Measurements from ENCODE around the gene ITIH3.
"Not testable (repeated sequence)": the region's sequence is repeated elsewhere in the genome, so short reads cannot be mapped to it uniquely, and the experiment has no call there.

ITIH3 gene, protein sequence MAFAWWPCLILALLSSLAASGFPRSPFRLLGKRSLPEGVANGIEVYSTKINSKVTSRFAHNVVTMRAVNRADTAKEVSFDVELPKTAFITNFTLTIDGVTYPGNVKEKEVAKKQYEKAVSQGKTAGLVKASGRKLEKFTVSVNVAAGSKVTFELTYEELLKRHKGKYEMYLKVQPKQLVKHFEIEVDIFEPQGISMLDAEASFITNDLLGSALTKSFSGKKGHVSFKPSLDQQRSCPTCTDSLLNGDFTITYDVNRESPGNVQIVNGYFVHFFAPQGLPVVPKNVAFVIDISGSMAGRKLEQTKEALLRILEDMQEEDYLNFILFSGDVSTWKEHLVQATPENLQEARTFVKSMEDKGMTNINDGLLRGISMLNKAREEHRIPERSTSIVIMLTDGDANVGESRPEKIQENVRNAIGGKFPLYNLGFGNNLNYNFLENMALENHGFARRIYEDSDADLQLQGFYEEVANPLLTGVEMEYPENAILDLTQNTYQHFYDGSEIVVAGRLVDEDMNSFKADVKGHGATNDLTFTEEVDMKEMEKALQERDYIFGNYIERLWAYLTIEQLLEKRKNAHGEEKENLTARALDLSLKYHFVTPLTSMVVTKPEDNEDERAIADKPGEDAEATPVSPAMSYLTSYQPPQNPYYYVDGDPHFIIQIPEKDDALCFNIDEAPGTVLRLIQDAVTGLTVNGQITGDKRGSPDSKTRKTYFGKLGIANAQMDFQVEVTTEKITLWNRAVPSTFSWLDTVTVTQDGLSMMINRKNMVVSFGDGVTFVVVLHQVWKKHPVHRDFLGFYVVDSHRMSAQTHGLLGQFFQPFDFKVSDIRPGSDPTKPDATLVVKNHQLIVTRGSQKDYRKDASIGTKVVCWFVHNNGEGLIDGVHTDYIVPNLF

DNA sequence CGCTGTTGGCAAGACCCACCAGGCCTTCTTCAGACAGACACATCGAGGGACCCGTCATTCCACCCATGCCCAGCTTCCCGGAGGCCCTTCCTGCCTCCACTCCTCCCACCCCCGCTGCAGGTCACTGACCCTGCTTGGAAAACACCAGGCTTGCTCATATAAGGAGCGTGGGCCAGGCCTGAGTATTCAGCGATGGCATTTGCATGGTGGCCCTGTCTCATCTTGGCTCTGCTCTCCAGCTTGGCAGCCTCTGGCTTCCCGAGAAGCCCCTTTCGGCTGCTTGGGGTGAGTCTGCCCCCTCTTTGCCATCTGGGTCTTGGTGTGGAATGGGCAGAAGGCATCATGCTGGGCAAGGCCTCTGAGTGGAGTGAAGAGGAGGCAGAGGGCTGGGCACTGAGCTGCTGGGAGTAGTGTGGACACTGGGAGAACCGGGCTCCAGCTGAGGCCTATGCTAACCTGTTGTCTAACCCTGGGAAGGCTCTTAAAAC is at the start of gene ITIH3:
Gene ITIH3, plus strand, starts transcription at position 185 of the 488 bp plus-strand sequence. Its CDS starts 8 bp downstream, at position 193.
- no peak for DNase-seq (ENCODE audit: low read depth)

DNA sequence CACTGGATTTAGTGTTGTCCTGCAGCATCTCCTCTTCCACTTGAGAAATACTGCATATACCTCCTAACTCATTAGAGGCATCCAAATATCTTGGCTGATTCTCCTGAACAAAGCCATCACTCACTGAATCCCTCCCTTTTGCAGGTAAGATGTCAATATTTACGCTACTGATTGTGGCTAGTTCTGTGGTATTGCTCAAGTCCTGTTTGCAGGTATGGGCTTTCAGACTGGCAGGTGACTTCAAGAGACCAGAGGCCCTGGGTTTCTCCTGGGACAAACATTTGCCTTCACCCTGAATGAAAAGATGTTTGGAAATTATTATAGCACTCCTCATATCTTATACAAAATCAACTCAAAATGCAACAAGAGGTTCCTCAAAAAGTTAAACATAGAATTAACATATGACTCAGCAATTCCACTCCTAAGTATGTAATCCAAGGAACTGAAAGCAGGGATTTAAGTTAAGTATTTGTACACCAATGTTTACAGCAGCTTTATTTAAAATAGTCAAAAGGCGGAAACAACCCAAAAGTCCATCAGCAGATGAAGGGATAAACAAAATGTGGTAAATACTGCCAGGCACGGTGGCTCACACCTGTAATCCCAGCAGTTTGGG is 42.4 kb upstream of the ITIH3 start:
- no peak for DNase-seq (ENCODE audit: low read depth)

DNA sequence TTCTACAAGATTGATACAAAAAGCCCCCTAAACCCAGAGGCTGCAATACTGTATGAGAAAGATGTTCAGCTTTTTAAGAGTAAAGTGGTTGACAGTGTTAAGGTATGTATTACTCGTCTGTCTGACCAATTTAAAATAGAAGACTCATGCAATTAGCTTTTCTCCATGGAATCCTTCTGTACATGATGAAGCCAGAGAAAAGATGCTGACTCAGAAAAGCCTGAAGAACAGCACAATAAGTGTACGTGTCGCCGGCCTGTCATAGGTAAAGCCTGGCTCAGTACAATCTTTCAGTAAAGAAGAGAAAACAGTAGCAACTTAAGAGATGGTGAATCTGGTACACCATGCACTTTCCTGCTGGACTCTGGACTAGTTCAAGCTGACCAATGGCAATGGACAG is 40.2 kb upstream of the ITIH3 start:
- DNase-seq (ENCODE audit: low read depth): no peak

DNA sequence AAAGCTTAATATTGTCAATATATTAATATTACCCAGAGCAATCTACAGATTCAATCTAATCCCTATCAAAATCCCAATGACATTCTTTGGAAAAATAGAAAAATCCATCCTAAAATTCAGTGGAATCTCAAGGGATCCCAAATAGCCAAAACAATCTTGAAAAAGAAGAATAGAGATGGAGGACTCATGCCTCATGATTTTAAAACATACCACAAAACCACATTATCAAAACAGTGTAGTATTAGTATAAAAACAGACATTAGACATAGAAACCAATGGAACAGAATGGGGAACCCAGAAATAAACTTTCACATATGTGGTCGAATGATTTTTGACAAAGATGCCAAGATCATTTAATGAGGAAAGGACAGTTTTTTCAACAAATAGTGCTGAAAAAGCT is 38.5 kb upstream of the ITIH3 start:
- DNase-seq (ENCODE audit: low read depth): no peak

DNA sequence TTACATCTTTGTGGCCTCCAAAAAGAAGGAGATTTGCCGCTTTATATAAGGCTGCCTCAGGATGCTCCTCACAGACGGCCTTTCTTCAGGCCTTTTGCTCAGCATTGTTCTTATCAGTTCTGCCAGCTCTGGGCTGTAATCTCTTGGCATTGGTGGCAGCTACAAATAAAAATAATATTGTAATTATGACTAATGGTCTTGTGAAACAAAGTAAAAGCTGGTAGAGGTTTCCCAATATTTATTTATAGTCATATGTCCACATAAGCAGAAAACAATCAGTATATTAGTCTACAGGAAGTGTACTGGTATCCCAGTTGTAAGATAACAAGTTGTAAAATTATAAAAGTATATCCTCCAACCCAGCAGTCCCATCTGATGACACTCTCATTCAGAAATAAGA is 31.1 kb upstream of the ITIH3 start:
- no peak for DNase-seq (ENCODE audit: low read depth)

DNA sequence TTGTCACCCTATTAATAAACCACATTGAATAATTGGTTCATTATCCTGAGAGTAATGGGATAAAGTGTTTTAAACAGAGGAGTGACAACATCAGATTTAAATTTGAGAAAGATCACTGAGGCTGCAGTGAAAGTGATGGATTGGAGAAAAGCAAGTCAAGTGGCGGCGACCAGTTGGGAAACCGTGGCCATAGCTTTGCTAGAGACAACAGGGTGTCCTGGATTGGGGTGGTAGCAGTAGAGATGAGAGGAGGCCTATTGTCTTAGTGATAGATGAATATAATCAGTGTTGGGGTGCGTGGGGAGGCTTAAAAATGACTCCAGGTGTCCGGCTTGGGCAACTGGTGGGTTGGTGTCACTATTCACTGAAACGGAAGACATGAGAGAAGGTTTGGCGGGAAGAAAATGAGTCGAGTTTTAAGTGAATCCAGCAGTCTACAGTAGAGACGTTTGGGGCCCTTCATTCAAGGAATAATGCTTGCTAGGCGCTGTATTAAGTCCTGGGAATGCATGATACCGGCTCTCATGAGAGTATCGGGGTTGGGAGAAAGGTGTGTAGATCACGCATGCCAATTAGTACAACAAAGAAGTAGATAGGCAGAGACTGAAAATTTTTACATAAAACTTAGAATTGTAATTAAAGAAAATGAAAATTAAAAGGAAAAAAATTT is 24.7 kb upstream of the ITIH3 start:
- DNase-seq (ENCODE audit: low read depth): no peak

DNA sequence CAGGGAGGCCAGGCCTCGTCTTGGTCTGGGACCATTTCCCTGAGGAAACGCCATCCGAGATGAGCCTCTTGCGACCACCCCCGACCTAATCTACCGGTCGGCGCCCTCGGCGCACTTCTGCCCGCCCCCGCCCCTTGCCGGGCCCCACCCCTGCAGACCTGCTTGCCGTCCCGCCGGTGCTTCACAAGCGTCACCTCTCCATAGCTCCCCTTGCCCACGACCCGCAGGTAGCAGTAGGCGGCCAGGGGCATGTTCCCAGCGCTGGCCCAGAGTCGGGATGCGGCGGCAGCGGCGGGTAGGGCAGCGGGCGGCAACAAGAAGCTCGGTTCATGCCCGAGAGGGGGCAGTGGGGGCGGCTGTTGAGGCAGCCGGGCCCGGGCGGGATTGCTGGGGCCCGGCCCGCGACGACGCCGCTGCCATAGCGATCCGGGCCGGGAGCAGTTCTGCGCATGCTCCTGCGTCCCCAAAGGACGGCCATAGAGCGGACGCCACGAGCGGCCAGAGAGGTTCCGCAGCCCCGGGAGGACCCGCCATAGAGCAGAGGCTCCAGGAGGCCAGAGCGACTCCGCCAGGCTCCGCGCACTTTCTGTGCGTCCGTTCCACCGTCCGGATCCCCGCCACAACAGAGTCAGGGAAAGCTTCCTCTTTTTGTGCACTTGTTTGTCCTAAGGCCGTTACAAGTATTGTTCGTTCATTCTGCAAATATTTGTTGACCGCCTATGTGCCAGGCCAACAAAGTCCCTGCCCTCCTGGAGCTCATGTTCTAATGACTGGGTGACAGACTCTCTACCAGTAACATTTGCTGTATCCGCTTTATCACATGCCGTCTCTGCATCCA is 23.9 kb upstream of the ITIH3 start, which contains the start of gene NEK4:
Gene NEK4, minus strand, starts transcription at position 445 of the 838 bp plus-strand sequence. Its CDS starts 194 bp downstream, at position 251.
- DNase-seq (ENCODE audit: low read depth): peak; percentile 76

DNA sequence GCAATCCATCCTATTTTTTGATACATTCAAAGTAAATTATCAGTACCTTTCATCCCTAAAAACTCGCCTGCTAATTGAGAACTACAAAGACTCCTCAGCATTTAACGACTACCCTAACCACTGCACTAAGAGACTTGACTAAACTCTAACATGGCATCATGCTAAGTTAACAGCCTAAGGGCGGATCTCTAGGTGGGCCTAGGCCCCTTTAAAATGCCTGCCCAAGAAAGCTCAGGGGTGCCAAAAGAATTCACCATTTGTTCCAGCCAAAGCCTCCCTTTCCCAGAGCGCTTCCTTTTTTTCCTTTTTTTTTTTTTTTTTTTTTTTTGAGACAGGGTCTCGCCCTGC is 23.3 kb upstream of the ITIH3 start:
- DNase-seq (ENCODE audit: low read depth): no peak

DNA sequence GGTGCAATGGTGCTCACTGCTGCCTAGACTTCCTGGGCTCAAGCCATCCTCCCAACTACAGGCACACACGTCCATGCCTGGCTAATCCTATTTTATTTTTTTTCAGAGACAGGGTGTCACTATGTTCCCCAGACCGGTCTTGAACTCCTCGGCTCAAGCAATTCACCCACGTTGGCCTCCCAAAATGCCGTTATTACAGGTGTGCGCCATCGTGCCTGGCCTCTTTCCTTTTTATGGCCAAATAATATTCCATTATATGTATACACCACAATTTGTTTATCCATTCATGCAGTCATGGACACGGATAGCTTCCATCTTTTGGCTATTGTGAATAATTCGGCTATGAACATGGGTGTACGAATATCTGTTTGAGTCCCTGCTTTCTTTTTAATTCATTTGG is 22.9 kb upstream of the ITIH3 start:
- DNase-seq (ENCODE audit: low read depth): no peak

DNA sequence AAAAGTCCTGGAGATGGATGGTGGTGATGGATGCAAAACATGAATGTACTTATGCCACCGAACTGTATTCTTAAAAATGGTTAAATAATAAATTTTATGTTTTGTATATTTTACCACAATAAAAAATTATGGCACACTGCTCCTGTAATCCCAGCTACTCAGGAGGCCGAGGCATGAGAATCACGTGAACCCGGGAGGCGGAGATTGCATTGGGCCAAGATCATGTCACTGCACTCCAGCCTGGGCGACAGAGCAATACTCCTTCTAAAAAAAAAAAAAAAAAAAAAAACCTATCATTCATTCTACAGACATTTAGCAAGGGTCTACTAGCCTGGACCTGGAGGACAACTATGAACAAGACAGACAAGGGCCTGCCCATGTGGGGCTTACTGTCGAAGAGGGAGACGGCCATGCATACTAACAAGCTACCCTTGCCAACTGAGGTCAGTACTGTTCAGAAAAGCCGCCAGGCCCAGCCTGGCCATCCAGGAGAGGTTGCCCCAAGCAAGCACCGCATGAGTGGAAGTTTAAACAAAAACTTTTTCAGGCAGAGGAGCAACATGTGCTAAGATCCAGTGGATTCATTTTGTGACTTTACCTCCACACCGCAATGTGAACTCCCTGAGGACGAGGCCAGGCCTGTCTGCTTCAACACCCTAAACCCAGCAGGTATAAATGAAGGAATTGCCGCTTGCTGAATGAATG is 21.1 kb upstream of the ITIH3 start:
- DNase-seq (ENCODE audit: low read depth): no peak

DNA sequence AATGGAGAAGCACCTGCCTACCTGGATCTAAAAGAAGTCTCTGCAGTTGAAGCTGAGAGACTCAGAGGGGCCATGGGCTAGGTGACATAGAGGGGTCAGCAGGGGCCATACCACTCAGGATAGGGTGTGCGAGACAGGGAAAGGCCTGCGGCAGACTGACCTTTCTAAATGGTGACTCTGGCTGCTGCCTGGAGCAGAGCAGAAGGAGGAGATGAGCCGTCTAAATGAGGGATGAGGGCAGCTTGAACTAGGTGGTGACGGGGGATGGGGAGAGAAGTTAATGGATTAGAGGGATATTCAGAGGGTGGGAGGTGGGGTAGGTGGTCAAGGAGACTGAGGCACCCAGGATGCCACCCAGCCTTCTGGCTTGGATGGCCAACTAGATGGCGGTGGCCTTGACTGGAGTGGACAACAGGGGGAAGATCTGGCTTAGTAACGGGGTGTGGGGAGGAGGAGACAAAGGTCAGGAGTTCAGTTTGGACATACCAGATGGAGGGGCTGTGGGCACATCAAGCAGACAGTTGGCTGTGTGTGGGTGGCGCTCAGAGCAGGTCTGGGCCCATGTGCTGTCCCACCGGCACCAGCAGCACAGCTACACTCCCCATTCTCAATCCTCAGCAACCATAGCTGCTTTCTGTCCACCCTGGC is 20.4 kb upstream of the ITIH3 start:
- no peak for DNase-seq (ENCODE audit: low read depth)

DNA sequence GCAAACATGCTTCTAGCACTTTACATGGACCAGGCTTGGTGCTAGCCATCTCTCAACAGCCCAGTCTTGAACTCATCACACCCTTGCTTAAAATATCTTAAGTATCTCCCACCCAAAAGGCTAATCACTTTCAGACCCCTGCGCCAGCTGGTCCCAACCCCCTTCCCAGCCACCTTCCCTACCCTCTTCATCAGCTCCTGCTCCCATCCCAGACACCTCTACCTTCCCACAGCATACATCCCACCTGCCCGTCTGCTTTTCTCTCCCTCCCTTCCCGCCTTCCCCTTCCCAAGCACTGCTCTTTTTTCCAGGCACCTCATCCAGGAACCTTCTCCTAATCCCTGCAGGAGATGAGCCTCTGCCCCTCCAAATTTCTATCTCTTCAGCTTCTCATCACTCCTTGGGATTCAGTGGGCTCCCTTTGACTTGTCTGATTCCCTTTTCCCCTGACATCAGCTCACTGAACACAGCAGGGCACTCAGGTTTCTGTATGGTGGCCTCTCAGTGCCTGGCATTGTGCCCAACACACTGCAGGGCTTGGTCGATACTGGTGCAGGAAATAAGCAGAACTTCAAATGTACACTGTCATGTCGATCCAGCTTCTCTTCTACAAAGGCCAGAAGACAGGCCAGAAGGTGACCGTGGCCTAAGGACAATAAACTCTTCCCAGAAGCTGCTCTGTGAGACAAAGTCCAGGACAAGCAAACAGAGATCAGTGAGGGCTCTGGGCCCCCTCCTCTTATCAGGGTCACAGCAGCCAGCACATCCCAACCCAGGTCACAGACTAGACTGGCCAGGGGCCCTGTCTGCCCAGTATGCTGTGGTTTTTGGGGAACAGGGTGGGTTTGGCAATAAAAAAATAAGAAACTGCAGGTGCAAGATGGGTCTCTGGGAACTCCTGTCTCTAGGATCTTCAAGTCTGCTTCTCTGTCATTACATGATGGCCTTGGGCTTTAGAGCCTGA is 19.4 kb upstream of the ITIH3 start:
- no peak for DNase-seq (ENCODE audit: low read depth)

DNA sequence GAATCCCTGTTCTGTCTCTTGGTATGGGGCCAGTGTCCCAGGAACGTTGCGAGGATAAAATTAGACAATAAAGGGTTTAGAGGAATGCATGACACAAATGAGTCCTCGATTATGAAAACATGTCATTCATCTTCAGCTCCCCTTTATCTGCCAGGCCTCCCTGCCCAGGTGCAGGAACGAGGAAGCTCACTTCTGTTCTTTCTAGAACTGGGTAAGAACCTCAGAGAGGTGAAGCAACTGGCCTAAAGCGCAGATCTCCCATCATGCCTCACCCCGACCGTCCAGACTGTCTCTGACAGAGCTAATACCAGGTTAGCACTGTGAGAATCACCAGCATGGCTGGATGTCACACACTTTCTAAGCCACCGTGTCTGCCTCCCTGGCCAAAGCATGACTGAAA is 18.7 kb upstream of the ITIH3 start:
- DNase-seq (ENCODE audit: low read depth): no peak

DNA sequence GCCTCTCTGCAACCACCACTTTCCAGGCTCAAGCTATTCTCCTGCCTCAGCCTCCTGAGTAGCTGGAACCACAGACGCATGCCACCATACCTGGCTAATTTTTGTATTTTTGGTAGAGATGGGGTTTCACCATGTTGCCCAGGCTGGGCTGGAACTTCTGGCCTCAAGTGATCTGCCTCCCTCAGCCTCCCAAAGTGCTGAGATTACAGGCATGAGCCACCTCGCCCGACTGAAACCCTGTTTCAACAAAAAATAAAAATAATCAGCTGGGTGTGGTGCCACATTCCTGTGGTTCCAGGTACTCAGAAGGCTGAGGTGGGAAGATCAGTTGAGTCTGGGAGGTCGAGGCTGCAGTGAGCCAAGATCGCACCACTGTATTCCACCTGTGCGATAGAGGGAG is 18.1 kb upstream of the ITIH3 start:
- DNase-seq (ENCODE audit: low read depth): not testable (repeated sequence)

DNA sequence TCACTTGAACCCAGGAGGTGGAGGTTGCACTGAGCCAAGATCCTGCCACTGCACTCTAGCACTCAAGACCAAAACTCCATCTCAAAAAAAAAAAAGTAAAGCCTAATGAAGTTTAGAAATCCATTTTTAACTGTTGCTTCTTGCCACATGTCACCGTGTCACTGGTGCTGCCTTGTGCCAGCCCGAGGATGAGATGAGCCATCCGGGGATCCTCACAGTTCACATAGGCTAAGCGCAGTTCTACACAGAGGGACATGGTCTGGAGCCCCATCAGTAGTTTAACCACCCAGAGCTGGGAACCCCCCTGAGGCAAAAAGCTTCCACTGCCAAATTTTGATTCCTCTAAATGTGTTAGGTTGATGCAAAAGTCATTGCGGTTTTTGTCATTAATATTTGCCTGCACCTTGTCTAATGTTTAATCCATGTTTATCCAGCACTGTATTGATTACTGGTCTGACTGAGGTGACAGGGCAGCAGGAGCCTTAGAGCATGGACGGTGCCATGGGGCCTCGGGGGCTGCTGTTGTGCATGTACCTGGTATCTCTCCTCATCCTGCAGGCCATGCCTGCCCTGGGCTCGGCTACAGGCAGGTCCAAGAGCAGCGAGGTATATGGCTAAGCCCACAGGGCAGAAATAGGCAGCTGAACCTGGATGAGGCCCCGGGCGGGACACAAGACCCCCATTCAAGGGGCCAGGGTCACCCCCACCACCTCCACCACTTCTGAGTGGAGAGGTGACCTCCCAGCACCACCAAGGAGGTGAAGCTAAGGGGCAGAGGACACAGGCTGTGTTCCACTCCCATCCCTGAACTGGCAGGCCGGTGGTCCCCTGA is 17.3 kb upstream of the ITIH3 start, which contains the start of gene ITIH1:
Gene ITIH1, plus strand, starts transcription at position 473 of the 832 bp plus-strand sequence. Its CDS starts 17 bp downstream, at position 490.
- no peak for DNase-seq (ENCODE audit: low read depth)

DNA sequence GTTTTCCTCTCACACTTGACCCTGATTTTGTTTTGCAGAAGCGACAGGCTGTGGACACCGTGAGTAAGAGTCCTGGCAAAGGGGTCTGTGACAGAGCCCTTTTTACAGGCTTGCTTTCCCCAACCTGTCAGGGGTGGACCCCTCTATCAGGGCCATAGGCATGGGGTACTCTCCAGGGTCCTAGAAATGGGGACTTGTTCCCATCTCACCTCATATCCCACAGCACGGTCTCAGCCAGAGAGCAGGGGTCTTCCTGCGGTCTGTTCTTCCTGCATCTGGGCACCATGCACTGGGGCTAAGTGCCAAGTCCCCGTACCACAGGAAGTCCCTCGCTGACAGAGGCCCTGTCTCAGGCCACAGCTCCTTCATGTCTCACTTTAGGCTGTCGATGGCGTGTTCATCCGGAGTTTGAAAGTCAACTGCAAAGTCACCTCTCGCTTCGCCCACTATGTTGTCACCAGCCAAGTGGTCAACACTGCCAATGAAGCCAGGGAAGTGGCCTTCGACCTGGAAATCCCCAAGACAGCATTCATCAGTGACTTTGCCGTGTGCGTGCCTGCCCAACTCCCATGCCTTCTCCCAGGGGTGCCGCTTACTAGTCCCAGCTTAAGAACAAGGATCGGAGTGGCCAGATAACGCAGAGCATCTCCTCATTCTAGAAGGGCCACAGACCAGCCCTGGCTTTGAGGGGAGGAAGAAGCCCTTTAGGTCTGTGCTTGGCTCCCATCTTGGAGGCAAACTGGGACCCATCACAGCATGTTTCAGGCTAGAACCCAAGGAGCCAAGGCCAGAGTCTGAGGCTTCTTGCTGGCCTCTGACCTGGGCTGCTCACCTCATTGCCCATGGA is 16.4 kb upstream of the ITIH3 start:
- no peak for DNase-seq (ENCODE audit: low read depth)
